ENCODE results near the gene DNAJC17. TPM values are rescaled to one million over a fixed set of nuclear protein-coding genes. Genes with fewer than 3 reads are reported as not detected.

Gene DNAJC17
- total RNA-seq, 1 donor from 2014 or later = 17.3 TPM

GRCh38 chr15:40737048-40737447 is 70.2 kb downstream of the DNAJC17 start:
- no peak for DNase-seq

GRCh38 chr15:40736575-40736974 is 70.7 kb downstream of the DNAJC17 start:
- DNase-seq = no peak

- DNase-seq = no peak
Observed at GRCh38 chr15:40731034-40731433, 76.2 kb downstream of the DNAJC17 start.

GRCh38 chr15:40723919-40724318 is 83.4 kb downstream of the DNAJC17 start:
- no peak for DNase-seq

- no peak for DNase-seq
Observed at GRCh38 chr15:40722934-40723333, 84.3 kb downstream of the DNAJC17 start.

- DNase-seq = no peak
Observed at GRCh38 chr15:40722354-40722753, 84.9 kb downstream of the DNAJC17 start.

GRCh38 chr15:40721701-40722100 is 85.6 kb downstream of the DNAJC17 start:
- DNase-seq = no peak

GRCh38 chr15:40716165-40716564 is 91.1 kb downstream of the DNAJC17 start:
- DNase-seq = no peak

Small RNAs within 50 kb of the gene (small RNA-seq; reads per million reads assigned to genes)
- gene SUMO2P15 (ENCODE audit: low replicate concordance) = not detected

Other genes starting within 250 kb of the DNAJC17 start
- gene CCDC32, start 242.4 kb downstream of the DNAJC17 start, total RNA-seq = 21.5 TPM
- 17.6 TPM for gene RPUSD2, start 238.2 kb downstream of the DNAJC17 start, total RNA-seq
- 13.0 TPM for gene KNL1, start 213.2 kb downstream of the DNAJC17 start, total RNA-seq
- gene RAD51, start 112.3 kb downstream of the DNAJC17 start, total RNA-seq = 9.2 TPM
- gene RMDN3, start 52.2 kb downstream of the DNAJC17 start, total RNA-seq = 24.5 TPM
- gene GCHFR, start 43.4 kb downstream of the DNAJC17 start, total RNA-seq = 3.3 TPM
- 0.51 TPM for gene C15orf62, start 37.5 kb downstream of the DNAJC17 start, total RNA-seq
- 25.3 TPM for gene ZFYVE19, start 384 bp downstream of the DNAJC17 start, total RNA-seq
- gene PPP1R14D, start 21.2 kb upstream of the DNAJC17 start, total RNA-seq = not detected
- 49.2 TPM for gene SPINT1, start 36.6 kb upstream of the DNAJC17 start, total RNA-seq
- 11.8 TPM for gene RHOV, start 66.8 kb upstream of the DNAJC17 start, total RNA-seq
- gene VPS18, start 87.0 kb upstream of the DNAJC17 start, total RNA-seq = 23.8 TPM
- 22.5 TPM for gene DLL4, start 121.9 kb upstream of the DNAJC17 start, total RNA-seq
- gene CHAC1, start 146.0 kb upstream of the DNAJC17 start, total RNA-seq = 5.3 TPM

Data from tongue (tissue), 3 donors.